IMR-90 (cell line): ENCODE data around the gene AGPS. TPM values are rescaled to one million over a fixed set of nuclear protein-coding genes. Genes with fewer than 3 reads are reported as not detected.
A peak's percentile ranks its signal among the peaks of the same experiment; 100 is the strongest.

Experiments used
- ATAC-seq: fragments of 200-7000 bp; cut with Tn5 transposase; 2 replicates; pipeline ENCODE4 v1.9.1; 2020; ENCODE audit warnings: low read depth, mild to moderate bottlenecking, moderate library complexity
- BruUV-seq: library from RNA; stranded (reverse); fragments of 400-500 nt; replicated peaks from 2 replicates; lab custom pipeline; 2021; lab: Mats Ljungman, UMichigan
- CTCF ChIA-PET: fragments of 300-600 bp; formaldehyde crosslinking; extraction: SDS; loops from one replicate; lab custom pipeline; 2021; ENCODE audit warnings: antibody characterized with exemption; lab: Yijun Ruan, JAX
- POLR2A ChIA-PET: fragments of 300-600 bp; sonication (Branson Sonifier 250); formaldehyde crosslinking; loops from one replicate; lab custom pipeline; 2022; ENCODE audit warnings: antibody characterized with exemption; ENCODE audit not compliant: unreplicated experiment; lab: Charles Lee
- DNase-seq: peaks from one replicate; pipeline ENCODE4 v3.0.0; 2013
- H2AFZ ChIP-seq: replicated peaks from 2 replicates; pipeline ENCODE3; 2013; ENCODE audit warnings: low read length, mild to moderate bottlenecking; ENCODE audit not compliant: poor library complexity
- H2AK5ac ChIP-seq: 2 replicates; pipeline ENCODE4 v1.6.1; 2013; ENCODE audit warnings: low read depth, low read length, inconsistent platforms
- H2AK9ac ChIP-seq: replicated peaks from 2 replicates; pipeline ENCODE3; 2013; ENCODE audit warnings: mild to moderate bottlenecking, low read depth, low read length, moderate library complexity; ENCODE audit not compliant: poor library complexity
- H2BK120ac ChIP-seq: 2 replicates; pipeline ENCODE4 v1.6.1; 2013; ENCODE audit warnings: low read depth, low read length, inconsistent platforms
- H2BK15ac ChIP-seq: 3 replicates; pipeline ENCODE4 v1.6.1; 2013; ENCODE audit warnings: low read depth, low read length, inconsistent platforms
- H2BK20ac ChIP-seq: 2 replicates; pipeline ENCODE4 v1.6.1; 2013; ENCODE audit warnings: low read depth, mild to moderate bottlenecking, inconsistent platforms, low read length, moderate library complexity
- H2BK5ac ChIP-seq: 2 replicates; pipeline ENCODE4 v1.6.1; 2013; ENCODE audit warnings: mild to moderate bottlenecking, low read depth, low read length, inconsistent platforms; ENCODE audit not compliant: poor library complexity, severe bottlenecking
- H3K14ac ChIP-seq: replicated peaks from 2 replicates; pipeline ENCODE4 v1.6.1; 2013; ENCODE audit warnings: low read depth, low read length, inconsistent platforms
- H3K18ac ChIP-seq: 2 replicates; pipeline ENCODE4 v1.6.1; 2013; ENCODE audit warnings: low read depth, low read length, control low read depth
- H3K23ac ChIP-seq: 2 replicates; pipeline ENCODE4 v1.6.1; 2013; ENCODE audit warnings: low read depth, low read length, inconsistent platforms
- H3K27ac ChIP-seq: 2 replicates; pipeline ENCODE4 v1.5.1; 2013; ENCODE audit warnings: mild to moderate bottlenecking, control low read depth, low read length; ENCODE audit not compliant: insufficient read depth
- H3K27me3 ChIP-seq: 2 replicates; pipeline ENCODE4 v1.6.1; 2013; ENCODE audit warnings: low read length; ENCODE audit not compliant: control insufficient read depth, insufficient read depth
- H3K36me3 ChIP-seq: 2 replicates; pipeline ENCODE4 v1.6.1; 2013; ENCODE audit warnings: low read length, mixed read lengths; ENCODE audit not compliant: control insufficient read depth, insufficient read depth
- H3K4ac ChIP-seq: 2 replicates; pipeline ENCODE4 v1.6.1; 2013; ENCODE audit warnings: low read depth, low read length, inconsistent platforms
- H3K4me1 ChIP-seq: 2 replicates; pipeline ENCODE4 v1.6.1; 2013; ENCODE audit warnings: low read length, mixed read lengths; ENCODE audit not compliant: control insufficient read depth, insufficient read depth
- H3K4me2 ChIP-seq: 2 replicates; pipeline ENCODE4 v1.6.1; 2013; ENCODE audit warnings: low read depth, mild to moderate bottlenecking, control low read depth, low read length, moderate library complexity
- H3K4me3 ChIP-seq: 2 replicates; pipeline ENCODE4 v1.5.1; 2013; ENCODE audit warnings: low read depth, mild to moderate bottlenecking, control low read depth, low read length, moderate library complexity; ENCODE audit not compliant: insufficient read depth
- H3K56ac ChIP-seq: 2 replicates; pipeline ENCODE4 v1.6.1; 2013; ENCODE audit warnings: low read length, inconsistent platforms; ENCODE audit not compliant: insufficient read depth; ENCODE audit errors: extremely low read depth
- H3K79me1 ChIP-seq, 2 experiments: 2 replicates each; pipeline ENCODE4 v1.6.1; 2013; ENCODE audit warnings: low read length in 2 of 2, inconsistent platforms in 1 of 2, low read depth in 1 of 2
- H3K9ac ChIP-seq: 2 replicates; pipeline ENCODE4 v1.6.1; 2013; ENCODE audit warnings: low read depth, low read length, control low read depth
- H3K9me1 ChIP-seq: 2 replicates; pipeline ENCODE4 v1.6.1; 2013; ENCODE audit warnings: low read length, inconsistent platforms; ENCODE audit not compliant: insufficient read depth
- H3K9me3 ChIP-seq: 2 replicates; pipeline ENCODE4 v1.6.1; 2013; ENCODE audit warnings: low read length; ENCODE audit not compliant: control insufficient read depth, insufficient read depth
- H4K20me1 ChIP-seq: 2 replicates; pipeline ENCODE4 v1.6.1; 2013; ENCODE audit warnings: low read length, inconsistent platforms; ENCODE audit not compliant: insufficient read depth
- H4K5ac ChIP-seq: 2 replicates; pipeline ENCODE4 v1.6.1; 2013; ENCODE audit warnings: mild to moderate bottlenecking, low read depth, low read length, control low read depth
- H4K8ac ChIP-seq, 2 experiments: 2 replicates each; pipeline ENCODE4 v1.6.1; 2013; ENCODE audit warnings: low read depth in 2 of 2, low read length in 2 of 2, control low read depth in 1 of 2, inconsistent platforms in 1 of 2
- H4K91ac ChIP-seq: 2 replicates; pipeline ENCODE4 v1.6.1; 2013; ENCODE audit warnings: low read depth, low read length, inconsistent platforms; ENCODE audit not compliant: insufficient read depth
- BHLHE40 ChIP-seq: fragments of 150-350 bp; IDR thresholded peaks from 2 replicates; pipeline ENCODE4 v1.6.1; 2016; ENCODE audit warnings: mild to moderate bottlenecking, low read depth, low read length
- MAFK ChIP-seq: IDR thresholded peaks from 2 replicates; pipeline ENCODE4 v1.6.1; 2012; ENCODE audit warnings: low read depth, low read length, improper control_type of control experiment
- RFX5 ChIP-seq: IDR thresholded peaks from 2 replicates; pipeline ENCODE4 v1.8.0; 2012; ENCODE audit warnings: low read depth, mild to moderate bottlenecking, low read length, moderate library complexity
- WGBS, 2 experiments: methylation state at CpG; one replicate each; pipeline versions ENCODE4 v1.1.5 to v1.1.7; 2013; ENCODE audit warnings: missing lambda C conversion rate in 2 of 2; ENCODE audit not compliant: insufficient read length in 1 of 2; ENCODE audit errors: extremely low coverage in 2 of 2; 5-methylcytosine and 5-hydroxymethylcytosine counted together
- dilution Hi-C: fragments of 300-500 bp; cut with HindIII; formaldehyde crosslinking; loops from one replicate; pipeline ENCODE4 v1.14.3; 2018; ENCODE audit warnings: low sequenced_read_pairs; ENCODE audit not compliant: unreplicated experiment
- in situ Hi-C: fragments of 300-500 bp; cut with MboI; formaldehyde crosslinking; loops from 3 replicates; pipeline ENCODE4 v1.14.3; 2019; ENCODE audit warnings: low sequenced_read_pairs, inconsistent platforms, mixed read lengths
- intact Hi-C: fragments of 100-400 bp; cut with micrococcal nuclease; formaldehyde crosslinking; loops from 2 replicates; pipeline ENCODE4 v1.10.0; 2022
- polyA plus RNA-seq, 3 experiments: library from polyadenylated mRNA; depleted of rRNA; stranded (reverse); fragments of >200 nt; gene quantifications; 2 replicates each; pipeline ENCODE4 v1.2.3, GENCODE V29; 2012; ENCODE audit warnings: low replicate concordance in 1 of 3
- total RNA-seq: library from RNA; depleted of rRNA; stranded (reverse); fragments of >200 nt; gene quantifications from 2 replicates; pipeline ENCODE4 v1.2.3, GENCODE V29; 2012

AGPS gene
- total and polyA plus RNA-seq, 2 of the 4 experiments (the other 2 are of a cell fraction), result 6.6 to 18.6 TPM

DNA sequence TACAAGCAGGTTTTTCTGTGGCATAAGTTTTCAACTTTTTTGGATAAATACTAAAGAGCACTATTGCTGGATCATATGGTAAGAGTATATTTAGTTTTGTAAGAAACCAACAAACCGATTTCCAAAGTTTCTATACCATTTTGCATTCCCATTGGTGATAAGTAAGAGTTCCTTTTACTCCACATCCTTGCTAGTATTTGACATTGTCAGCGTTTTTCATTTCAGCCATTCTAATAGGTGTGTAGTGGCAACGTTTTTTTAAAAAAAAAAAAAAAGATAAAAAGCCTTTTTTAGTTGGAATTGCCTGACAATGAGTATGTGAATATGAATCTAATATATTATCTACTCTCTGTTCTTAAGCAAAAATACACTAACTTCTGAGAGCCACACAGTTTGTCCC is 185.9 kb downstream of the AGPS start:
- no peaks in the 10 kb centered on the region for H3K9me1 ChIP-seq
- no peak overlapping the region for H4K91ac ChIP-seq
- no peaks in the 10 kb centered on the region for H3K9me3 ChIP-seq
- no peak overlapping the region for H3K23ac ChIP-seq
- peaks cover 2% of the 10 kb centered on the region; the same call in 1 of the 2 replicates for H3K27me3 ChIP-seq
- CTCF ChIA-PET, result interaction anchor here (1.0 to 1.6 kb wide), 2 partner anchors 10 kb away, joined by 3 read pairs; no protein-coding TSS in a partner anchor
- no peak overlapping the region for H3K27ac ChIP-seq
- no peak overlapping the region for H3K9ac ChIP-seq
- no CpG with 5 or more reads among the region's 3 CpGs for WGBS, 2 experiments
- H3K79me1 ChIP-seq, result no peaks in the 10 kb centered on the region
- no peak overlapping the region for H2BK15ac ChIP-seq
- no peak overlapping the region for H3K18ac ChIP-seq
- no peak overlapping the region for H3K14ac ChIP-seq
- H2BK20ac ChIP-seq, result no peak overlapping the region
- no peak overlapping the region for H3K4ac ChIP-seq
- in situ Hi-C loops, result no loop called here
- DNase-seq, result no peak
- H3K4me3 ChIP-seq, result no peak overlapping the region
- TF ChIP-seq BHLHE40, result no peak
- peak; percentile 82 for TF ChIP-seq MAFK
- no peak for TF ChIP-seq RFX5
- no peaks in the 10 kb centered on the region for H4K20me1 ChIP-seq
- BruUV-seq, result no TSS peak
- no peak for ATAC-seq
- H2BK5ac ChIP-seq, result no peak overlapping the region
- POLR2A ChIA-PET, result no interaction called here
- no peak overlapping the region for H4K8ac ChIP-seq
- H2BK120ac ChIP-seq, result no peak overlapping the region
- no peak overlapping the region for H3K4me2 ChIP-seq
- no peaks in the 10 kb centered on the region for H3K36me3 ChIP-seq
- no peak overlapping the region for H4K5ac ChIP-seq
- intact Hi-C loops, result no loop called here
- no peaks in the 10 kb centered on the region for H3K4me1 ChIP-seq
- no peak overlapping the region for H3K56ac ChIP-seq
- H2AK9ac ChIP-seq, result no peak overlapping the region
- no peak overlapping the region for H2AK5ac ChIP-seq
- H2AFZ ChIP-seq, result no peak overlapping the region
- dilution Hi-C loops, result no loop called here
